IPS-20b (cell line): ENCODE results near the gene GPR82.
"Not testable (repeated sequence)": the region's sequence is repeated elsewhere in the genome, so short reads cannot be mapped to it uniquely, and the experiment has no call there.

ENCODE experiments used
- H3K27ac ChIP-seq: one replicate; pipeline ENCODE4 v1.5.1; 2013; ENCODE audit warnings: low read length
- H3K27me3 ChIP-seq: 2 replicates; pipeline ENCODE4 v1.6.1; 2013; ENCODE audit warnings: mild to moderate bottlenecking, low read length, inconsistent platforms; ENCODE audit not compliant: insufficient read depth
- H3K36me3 ChIP-seq: 2 replicates; pipeline ENCODE4 v1.6.1; 2013; ENCODE audit warnings: low read depth, mild to moderate bottlenecking, inconsistent platforms, low read length, moderate library complexity; ENCODE audit not compliant: insufficient read depth
- H3K4me1 ChIP-seq: 2 replicates; pipeline ENCODE4 v1.6.1; 2013; ENCODE audit warnings: mild to moderate bottlenecking, control low read depth, inconsistent platforms, low read length, moderate library complexity; ENCODE audit not compliant: insufficient read depth
- H3K4me3 ChIP-seq: 2 replicates; pipeline ENCODE4 v1.5.1; 2013; ENCODE audit warnings: mild to moderate bottlenecking, low read length, inconsistent platforms
- H3K9ac ChIP-seq: 2 replicates; pipeline ENCODE4 v1.6.1; 2013; ENCODE audit warnings: low read depth, mild to moderate bottlenecking, inconsistent platforms, low read length, moderate library complexity
- H3K9me3 ChIP-seq: 2 replicates; pipeline ENCODE4 v1.6.1; 2013; ENCODE audit warnings: mild to moderate bottlenecking, low read depth, low read length, inconsistent platforms; ENCODE audit not compliant: insufficient read depth

The GPR82 gene

DNA sequence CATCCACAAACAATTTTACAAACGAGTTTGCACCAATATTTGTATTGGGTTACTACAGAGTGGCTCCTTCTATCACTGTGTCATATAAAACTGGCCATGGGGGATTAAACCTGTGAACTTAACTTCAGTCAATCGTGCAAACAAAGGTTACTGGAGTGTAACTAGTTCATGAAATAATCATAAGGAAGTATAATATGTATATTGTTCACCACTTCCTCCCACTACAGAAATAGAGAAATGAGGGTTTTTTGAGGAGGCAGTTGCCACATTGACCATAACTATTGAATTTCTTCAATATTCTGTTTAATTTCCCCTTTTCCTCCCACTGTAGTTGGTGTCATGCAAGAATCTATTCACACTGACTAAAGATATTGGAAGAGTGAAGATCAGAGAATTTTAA lies at the start of gene GPR82:
TSS of gene GPR82 (plus strand) at position 356 of the 400 bp plus-strand sequence. CDS start 2,846 bp downstream, outside the sequence.
- Histone ChIP-seq H3K27ac (no peak within 1 kb of the TSS), H3K9me3 (peaks cover 6% of the 10 kb centered on the region; the same call in 1 of the 2 replicates), H3K27me3 (no peaks in the 10 kb centered on the region), H3K36me3 (no peaks in the 10 kb centered on the region), H3K9ac (no peak within 1 kb of the TSS), H3K4me3 (no peak within 1 kb of the TSS), H3K4me1 (no peaks in the 10 kb centered on the region)

DNA sequence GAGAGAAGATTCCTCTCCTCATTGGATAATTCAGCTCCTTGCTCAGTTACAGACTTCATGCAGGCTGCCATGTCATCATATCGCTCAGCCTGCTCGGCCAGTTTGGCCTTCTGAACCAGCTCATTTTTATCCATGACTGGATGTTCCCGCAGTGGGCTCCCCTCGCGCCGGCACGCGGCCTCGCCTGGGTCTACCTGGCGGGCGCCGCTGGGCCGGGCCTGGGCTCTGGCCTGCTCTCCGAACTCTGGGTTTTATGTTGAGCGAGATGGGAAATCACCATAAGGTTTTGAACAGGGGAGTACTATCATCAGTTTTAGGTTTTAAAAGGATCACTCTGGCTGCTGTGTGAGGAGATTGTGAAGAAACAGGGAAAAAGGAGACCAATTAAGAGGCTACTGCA lies 47.6 kb upstream of the GPR82 start:
- H3K27me3 ChIP-seq, H3K9ac ChIP-seq, H3K4me1 ChIP-seq: not testable (repeated sequence)

GRCh38 chrX:41677183-41678060 lies 46.6 kb upstream of the GPR82 start:
- Histone ChIP-seq H3K9ac (no peak overlapping the region), H3K9me3 (no peaks in the 10 kb centered on the region), H3K4me1 (no peaks in the 10 kb centered on the region), H3K27ac (no peak overlapping the region), H3K4me3 (no peak overlapping the region), H3K36me3 (no peaks in the 10 kb centered on the region), H3K27me3 (no peaks in the 10 kb centered on the region)

More for the DNA sequence above, 47.6 kb upstream of the GPR82 start:
- not testable (repeated sequence) for H3K36me3 ChIP-seq, H3K27ac ChIP-seq, H3K9me3 ChIP-seq, H3K4me3 ChIP-seq

- H3K36me3 ChIP-seq, result no peaks in the 10 kb centered on the region
- H3K4me3 ChIP-seq, result no peak overlapping the region
- no peak overlapping the region for H3K9ac ChIP-seq
- H3K27ac ChIP-seq, result no peak overlapping the region
- no peaks in the 10 kb centered on the region for H3K4me1 ChIP-seq
- H3K27me3 ChIP-seq, result no peaks in the 10 kb centered on the region
- H3K9me3 ChIP-seq, result no peaks in the 10 kb centered on the region
Measured at GRCh38 chrX:41684138-41684537, 39.8 kb upstream of the GPR82 start.

DNA sequence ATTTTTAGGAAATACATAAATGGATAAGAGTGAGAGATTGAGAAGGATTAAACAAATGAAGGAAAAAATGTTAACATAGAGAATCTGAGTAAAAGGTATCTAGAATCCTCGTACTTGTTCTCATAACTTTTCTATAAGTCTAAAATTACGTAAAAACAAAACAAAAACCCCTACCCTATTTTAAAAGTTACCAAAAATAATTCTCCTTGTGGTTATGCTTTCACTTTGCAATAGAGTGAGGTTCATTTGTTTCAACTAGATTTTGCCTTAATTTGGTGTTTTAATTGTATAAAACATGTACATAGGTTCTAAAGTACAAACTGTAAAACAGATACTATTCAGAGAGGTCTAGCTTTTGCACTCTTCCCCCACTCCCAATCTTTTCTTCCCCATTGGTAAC lies 39.0 kb upstream of the GPR82 start:
- Histone ChIP-seq H3K4me3 (no peak overlapping the region), H3K9me3 (no peaks in the 10 kb centered on the region), H3K27me3 (no peaks in the 10 kb centered on the region), H3K9ac (no peak overlapping the region), H3K36me3 (no peaks in the 10 kb centered on the region), H3K4me1 (no peaks in the 10 kb centered on the region), H3K27ac (no peak overlapping the region)

- no peak overlapping the region for H3K4me3 ChIP-seq
- H3K36me3 ChIP-seq, result no peaks in the 10 kb centered on the region
- H3K9ac ChIP-seq, result no peak overlapping the region
- no peaks in the 10 kb centered on the region for H3K9me3 ChIP-seq
- no peaks in the 10 kb centered on the region for H3K4me1 ChIP-seq
- H3K27me3 ChIP-seq, result no peaks in the 10 kb centered on the region
- no peak overlapping the region for H3K27ac ChIP-seq
Measured at GRCh38 chrX:41686788-41687187, 37.2 kb upstream of the GPR82 start.

DNA sequence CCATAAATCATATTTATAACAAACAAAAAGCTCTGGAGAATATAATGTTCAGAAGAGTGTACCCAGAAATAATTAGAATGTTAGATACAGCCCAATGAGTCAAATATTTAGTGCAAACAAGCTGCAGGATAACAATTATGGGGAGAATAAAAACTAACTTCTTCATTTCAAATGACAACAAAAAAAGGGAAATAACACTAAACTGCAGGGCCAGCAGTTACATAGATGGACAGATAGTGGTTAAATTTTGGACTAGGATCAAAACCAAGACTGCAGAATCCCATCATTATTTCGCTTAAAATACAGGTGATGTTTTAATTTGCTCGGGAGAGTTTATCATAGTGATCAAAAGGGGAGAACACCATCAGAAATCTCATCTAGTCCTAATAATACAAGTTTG lies 35.8 kb upstream of the GPR82 start:
- Histone ChIP-seq H3K9me3 (no peaks in the 10 kb centered on the region), H3K4me3 (no peak overlapping the region), H3K27me3 (no peaks in the 10 kb centered on the region), H3K9ac (no peak overlapping the region), H3K36me3 (no peaks in the 10 kb centered on the region), H3K27ac (no peak overlapping the region), H3K4me1 (no peaks in the 10 kb centered on the region)

GRCh38 chrX:41688835-41689234 lies 35.1 kb upstream of the GPR82 start, which contains the start of gene GPR34:
Gene GPR34, plus strand, starts transcription at chrX:41688973. Its CDS starts 6,661 bp downstream, at chrX:41695634.
- Histone ChIP-seq H3K9ac (no peak within 1 kb of the TSS), H3K27ac (no peak within 1 kb of the TSS), H3K36me3 (no peaks in the 10 kb centered on the region), H3K4me3 (no peak within 1 kb of the TSS), H3K4me1 (no peaks in the 10 kb centered on the region), H3K27me3 (no peaks in the 10 kb centered on the region), H3K9me3 (no peaks in the 10 kb centered on the region)

DNA sequence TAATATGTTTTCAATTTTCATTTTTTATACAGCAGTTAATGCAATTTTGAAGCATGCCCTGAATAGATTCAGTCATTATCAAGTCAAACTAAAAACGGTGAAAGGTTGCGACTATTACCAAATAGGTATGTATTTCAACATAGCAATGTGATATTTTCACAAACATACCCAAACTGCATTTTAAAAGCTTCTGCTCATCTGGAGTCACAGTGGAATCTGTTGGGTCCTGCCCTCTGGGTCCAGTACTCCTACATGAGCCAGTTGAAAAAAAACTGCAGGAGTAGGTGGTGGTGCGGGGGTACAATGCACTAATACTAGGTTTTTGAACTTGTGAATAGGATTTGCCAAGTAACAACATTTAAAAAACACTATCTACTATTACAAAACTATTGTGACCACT lies 34.3 kb upstream of the GPR82 start:
- H3K9me3 ChIP-seq, result no peaks in the 10 kb centered on the region
- H3K4me1 ChIP-seq, result no peaks in the 10 kb centered on the region
- no peaks in the 10 kb centered on the region for H3K36me3 ChIP-seq
- no peak overlapping the region for H3K27ac ChIP-seq
- no peak overlapping the region for H3K9ac ChIP-seq
- no peak overlapping the region for H3K4me3 ChIP-seq
- H3K27me3 ChIP-seq, result no peaks in the 10 kb centered on the region

DNA sequence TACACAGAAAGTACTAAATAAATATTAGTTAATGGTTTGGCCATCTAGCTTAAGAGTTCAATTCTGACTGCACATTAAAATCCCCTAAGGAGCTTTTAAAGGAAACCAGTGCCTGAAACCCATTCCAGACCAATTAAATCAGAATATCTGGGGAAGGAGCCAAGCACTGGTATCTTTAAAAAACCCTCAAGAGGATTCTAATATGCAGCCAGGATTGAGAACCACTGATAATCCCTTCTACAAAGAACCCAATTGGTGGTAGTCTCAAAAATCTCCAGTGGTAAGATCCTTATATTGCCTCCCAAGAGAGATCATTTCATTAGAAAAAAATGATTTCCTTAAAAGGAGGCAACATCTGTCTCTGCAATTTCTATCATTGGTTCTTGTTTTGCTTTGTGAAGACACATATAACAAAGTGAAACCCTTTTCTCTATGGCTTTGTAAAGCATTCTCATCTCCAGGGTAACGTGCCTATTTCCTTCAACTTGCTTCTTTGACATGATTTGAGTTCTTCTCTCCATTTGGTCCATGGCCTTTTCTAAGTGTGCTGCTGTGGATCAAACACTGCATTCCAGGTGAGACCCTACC lies 31.7 kb upstream of the GPR82 start:
- Histone ChIP-seq H3K27me3 (no peaks in the 10 kb centered on the region), H3K9ac (no peak overlapping the region), H3K4me3 (no peak overlapping the region), H3K27ac (no peak overlapping the region), H3K4me1 (no peaks in the 10 kb centered on the region), H3K9me3 (no peaks in the 10 kb centered on the region), H3K36me3 (no peaks in the 10 kb centered on the region)

DNA sequence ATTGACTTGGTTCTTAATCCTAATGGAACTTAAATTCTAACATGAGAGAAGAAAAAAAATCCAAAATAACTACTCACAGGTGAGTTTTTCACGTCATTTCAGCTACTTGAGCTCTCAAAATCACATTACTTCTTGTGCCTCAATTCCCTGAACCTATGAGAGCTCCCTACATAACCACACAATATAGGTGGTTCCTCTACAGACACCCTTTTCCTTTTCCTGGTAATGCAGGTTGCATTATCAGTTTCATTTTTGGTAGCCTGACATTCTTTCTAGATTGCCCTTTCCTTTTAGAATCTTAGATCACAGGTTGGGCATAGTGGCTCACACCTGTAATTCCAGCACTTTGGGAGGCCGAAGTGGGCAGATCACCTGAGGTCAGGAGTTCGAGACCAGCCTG lies 31.0 kb upstream of the GPR82 start:
- Histone ChIP-seq H3K9ac (no peak overlapping the region), H3K4me3 (no peak overlapping the region), H3K4me1 (no peaks in the 10 kb centered on the region), H3K36me3 (no peaks in the 10 kb centered on the region), H3K9me3 (no peaks in the 10 kb centered on the region), H3K27ac (no peak overlapping the region), H3K27me3 (no peaks in the 10 kb centered on the region)

GRCh38 chrX:41695426-41695825 lies 28.6 kb upstream of the GPR82 start:
- Histone ChIP-seq H3K4me1 (no peaks in the 10 kb centered on the region), H3K36me3 (no peaks in the 10 kb centered on the region), H3K9me3 (no peaks in the 10 kb centered on the region), H3K27me3 (no peaks in the 10 kb centered on the region), H3K4me3 (no peak overlapping the region), H3K9ac (no peak overlapping the region), H3K27ac (no peak overlapping the region)
